GM18519 (cell line): ENCODE data around the gene ARAP2.

ENCODE experiments used
- ATAC-seq: cut with Tn5 transposase; IDR thresholded peaks from one replicate; pipeline ENCODE4 v1.9.1; 2021; ENCODE audit warnings: mild to moderate bottlenecking, moderate library complexity; ENCODE audit not compliant: unreplicated experiment, low FRiP score

ARAP2 gene

GRCh38 chr4:36053930-36054329 is 190.4 kb downstream of the ARAP2 start:
- no peak for ATAC-seq

- ATAC-seq, result no peak
Measured at GRCh38 chr4:36051634-36052033, 192.7 kb downstream of the ARAP2 start.

- no peak for ATAC-seq
Measured at GRCh38 chr4:36046026-36046425, 198.3 kb downstream of the ARAP2 start.

- no peak for ATAC-seq
Measured at GRCh38 chr4:36043901-36044300, 200.4 kb downstream of the ARAP2 start.

- ATAC-seq, result no peak
Measured at GRCh38 chr4:36043241-36043640, 201.1 kb downstream of the ARAP2 start.

GRCh38 chr4:36042122-36042970 is 202.0 kb downstream of the ARAP2 start:
- no peak for ATAC-seq

GRCh38 chr4:36041340-36041739 is 203.0 kb downstream of the ARAP2 start:
- no peak for ATAC-seq

GRCh38 chr4:36039026-36039425 is 205.3 kb downstream of the ARAP2 start:
- ATAC-seq, result no peak

- no peak for ATAC-seq
Measured at GRCh38 chr4:36038491-36038890, 205.8 kb downstream of the ARAP2 start.

- no peak for ATAC-seq
Measured at GRCh38 chr4:36037127-36037526, 207.2 kb downstream of the ARAP2 start.

- no peak for ATAC-seq
Measured at GRCh38 chr4:36029951-36030350, 214.4 kb downstream of the ARAP2 start.

- no peak for ATAC-seq
Measured at GRCh38 chr4:36027203-36027602, 217.1 kb downstream of the ARAP2 start.

- ATAC-seq, result no peak
Measured at GRCh38 chr4:36026348-36026880, 217.9 kb downstream of the ARAP2 start.

- no peak for ATAC-seq
Measured at GRCh38 chr4:36024901-36025660, 219.2 kb downstream of the ARAP2 start.

- ATAC-seq, result no peak
Measured at GRCh38 chr4:36020351-36020750, 224.0 kb downstream of the ARAP2 start.
